H9 (cell line): ENCODE measurements around the gene LMX1A. TPM values are rescaled to one million over a fixed set of nuclear protein-coding genes. Genes with fewer than 3 reads are reported as not detected.

ENCODE experiments used
- DNase-seq: peaks from one replicate; pipeline ENCODE4 v3.0.0-alpha.2; 2017
- H2AFZ ChIP-seq: one replicate; pipeline ENCODE4 v1.6.1; 2013; ENCODE audit warnings: mild to moderate bottlenecking, low read length, control low read depth, moderate library complexity
- H2AK5ac ChIP-seq: 2 replicates; pipeline ENCODE4 v1.6.1; 2013; ENCODE audit warnings: low read length, control low read depth, mixed read lengths; ENCODE audit not compliant: insufficient read length
- H2BK120ac ChIP-seq: one replicate; pipeline ENCODE4 v1.6.1; 2013; ENCODE audit warnings: low read depth, mild to moderate bottlenecking, low read length, control low read depth, inconsistent platforms; ENCODE audit not compliant: poor library complexity, severe bottlenecking
- H2BK12ac ChIP-seq: 2 replicates; pipeline ENCODE4 v1.6.1; 2013; ENCODE audit warnings: low read length, control low read depth, mixed read lengths, low read depth; ENCODE audit not compliant: insufficient read length
- H2BK15ac ChIP-seq: 2 replicates; pipeline ENCODE4 v1.6.1; 2013; ENCODE audit warnings: low read depth, low read length, control low read depth
- H2BK20ac ChIP-seq: one replicate; pipeline ENCODE4 v1.6.1; 2013; ENCODE audit warnings: low read depth, mild to moderate bottlenecking, low read length, control low read depth, inconsistent platforms; ENCODE audit not compliant: poor library complexity, severe bottlenecking
- H2BK5ac ChIP-seq: 2 replicates; pipeline ENCODE4 v1.6.1; 2013; ENCODE audit warnings: low read length, control low read depth, mixed read lengths; ENCODE audit not compliant: insufficient read length
- H3K14ac ChIP-seq: 2 replicates; pipeline ENCODE4 v1.6.1; 2013; ENCODE audit warnings: low read length, control low read depth; ENCODE audit not compliant: insufficient read depth
- H3K18ac ChIP-seq: 2 replicates; pipeline ENCODE4 v1.6.1; 2013; ENCODE audit warnings: low read depth, mild to moderate bottlenecking, mixed read lengths, low read length, control low read depth; ENCODE audit not compliant: insufficient read length
- H3K23ac ChIP-seq: 2 replicates; pipeline ENCODE4 v1.6.1; 2013; ENCODE audit warnings: low read length, control low read depth, mixed read lengths, low read depth; ENCODE audit not compliant: insufficient read length
- H3K23me2 ChIP-seq: 2 replicates; pipeline ENCODE4 v1.6.1; 2013; ENCODE audit warnings: low read depth, mild to moderate bottlenecking, mixed read lengths, low read length, control low read depth; ENCODE audit not compliant: insufficient read length, poor library complexity, severe bottlenecking
- H3K27ac ChIP-seq: 2 replicates; pipeline ENCODE4 v1.5.1; 2013; ENCODE audit warnings: low read length, control low read depth, mixed read lengths, low read depth; ENCODE audit not compliant: insufficient read length
- H3K27me3 ChIP-seq: 2 replicates; pipeline ENCODE4 v1.6.1; 2013; ENCODE audit warnings: low read length, control low read depth, inconsistent platforms; ENCODE audit not compliant: insufficient read depth
- H3K4ac ChIP-seq: 2 replicates; pipeline ENCODE4 v1.6.1; 2013; ENCODE audit warnings: low read depth, mild to moderate bottlenecking, control low read depth, inconsistent platforms, low read length, moderate library complexity
- H3K4me1 ChIP-seq: 2 replicates; pipeline ENCODE4 v1.6.1; 2013; ENCODE audit warnings: low read length, control low read depth, inconsistent platforms; ENCODE audit not compliant: insufficient read depth
- H3K4me2 ChIP-seq: 2 replicates; pipeline ENCODE4 v1.6.1; 2013; ENCODE audit warnings: low read length, control low read depth, mixed read lengths; ENCODE audit not compliant: insufficient read length, insufficient read depth
- H3K56ac ChIP-seq: 2 replicates; pipeline ENCODE4 v1.6.1; 2013; ENCODE audit warnings: low read depth, mild to moderate bottlenecking, mixed read lengths, low read length, control low read depth; ENCODE audit not compliant: insufficient read length
- H3K79me1 ChIP-seq: 2 replicates; pipeline ENCODE4 v1.6.1; 2013; ENCODE audit warnings: low read depth, mild to moderate bottlenecking, moderate library complexity, low read length, control low read depth, inconsistent platforms; ENCODE audit not compliant: insufficient read depth, poor library complexity, severe bottlenecking
- H3K79me2 ChIP-seq: 2 replicates; pipeline ENCODE4 v1.6.1; 2013; ENCODE audit warnings: low read length, control low read depth, inconsistent platforms; ENCODE audit not compliant: insufficient read depth
- H3K9ac ChIP-seq: 2 replicates; pipeline ENCODE4 v1.6.1; 2013; ENCODE audit warnings: low read length, control low read depth, mixed read lengths; ENCODE audit not compliant: insufficient read length; ENCODE audit errors: extremely low read depth
- H3K9me3 ChIP-seq: one replicate; pipeline ENCODE4 v1.6.1; 2013; ENCODE audit warnings: low read depth, low read length, inconsistent platforms; ENCODE audit not compliant: control insufficient read depth
- H3T11ph ChIP-seq: one replicate; pipeline ENCODE4 v1.6.1; 2013; ENCODE audit warnings: mild to moderate bottlenecking, low read length, control low read depth, inconsistent platforms
- H4K20me1 ChIP-seq: one replicate; pipeline ENCODE4 v1.6.1; 2013; ENCODE audit not compliant: control insufficient read depth, insufficient read length, insufficient read depth
- H4K5ac ChIP-seq: 2 replicates; pipeline ENCODE4 v1.6.1; 2013; ENCODE audit warnings: low read depth, mild to moderate bottlenecking, mixed read lengths, low read length, control low read depth; ENCODE audit not compliant: insufficient read length
- H4K8ac ChIP-seq: replicated peaks from 2 replicates; pipeline ENCODE4 v1.6.1; 2013; ENCODE audit warnings: low read length, control low read depth, mixed read lengths, low read depth; ENCODE audit not compliant: insufficient read length
- H4K91ac ChIP-seq: 2 replicates; pipeline ENCODE4 v1.6.1; 2013; ENCODE audit warnings: low read depth, mild to moderate bottlenecking, moderate library complexity, mixed read lengths, low read length, control low read depth; ENCODE audit not compliant: insufficient read length
- H3K27ac Mint-ChIP-seq, 3 experiments: 2 replicates in 2 of 3; 3 replicates in 1 of 3; pipeline ENCODE4 v1.8.0; 2020 to 2021; ENCODE audit warnings: mixed read lengths in 3 of 3, mild to moderate bottlenecking in 1 of 3, moderate library complexity in 1 of 3
- H3K27me3 Mint-ChIP-seq: 2 replicates; pipeline ENCODE4 v1.8.0; 2021; ENCODE audit warnings: low read depth, mild to moderate bottlenecking, moderate library complexity, mixed read lengths
- H3K36me3 Mint-ChIP-seq, 3 experiments: 2 replicates in 2 of 3; 3 replicates in 1 of 3; pipeline ENCODE4 v1.8.0; 2020 to 2021; ENCODE audit warnings: low read depth in 3 of 3, mixed read lengths in 3 of 3; ENCODE audit not compliant: insufficient read depth in 1 of 3
- H3K4me1 Mint-ChIP-seq, 2 experiments: 2 replicates each; pipeline ENCODE4 v1.8.0; 2020; ENCODE audit warnings: mixed read lengths in 2 of 2
- H3K4me3 Mint-ChIP-seq, 2 experiments: 2 replicates in 1 of 2; 3 replicates in 1 of 2; pipeline ENCODE4 v1.8.0; 2020 to 2021; ENCODE audit warnings: mild to moderate bottlenecking in 2 of 2, mixed read lengths in 2 of 2, moderate library complexity in 1 of 2
- H3K9me3 Mint-ChIP-seq, 2 experiments: 2 replicates in 1 of 2; 3 replicates in 1 of 2; pipeline ENCODE4 v1.8.0; 2020; ENCODE audit warnings: mild to moderate bottlenecking in 2 of 2, mixed read lengths in 2 of 2, moderate library complexity in 1 of 2
- WGBS: extraction: QIAGEN DNeasy Blood & Tissue Kit; methylation state at CpG from one replicate; pipeline ENCODE4 v1.1.7; 2013; ENCODE audit warnings: missing lambda C conversion rate, low lambda C conversion rate, mixed read lengths; ENCODE audit not compliant: insufficient read length; ENCODE audit errors: extremely low coverage; 5-methylcytosine and 5-hydroxymethylcytosine counted together
- total RNA-seq: library from RNA; stranded (reverse); gene quantifications from 2 replicates; pipeline ENCODE4 v1.2.1, GENCODE V29; 2021
- TF ChIP-seq, protein P1 (sequence below): fragments of 200-600 bp; sonication (generic); conservative IDR thresholded peaks from 3 replicates; pipeline ENCODE4 v1.8.0; 2021; ENCODE audit warnings: antibody characterized with exemption, mild to moderate bottlenecking

LMX1A gene
- total RNA-seq, 1 experiment from 2014 or later: not detected

DNA sequence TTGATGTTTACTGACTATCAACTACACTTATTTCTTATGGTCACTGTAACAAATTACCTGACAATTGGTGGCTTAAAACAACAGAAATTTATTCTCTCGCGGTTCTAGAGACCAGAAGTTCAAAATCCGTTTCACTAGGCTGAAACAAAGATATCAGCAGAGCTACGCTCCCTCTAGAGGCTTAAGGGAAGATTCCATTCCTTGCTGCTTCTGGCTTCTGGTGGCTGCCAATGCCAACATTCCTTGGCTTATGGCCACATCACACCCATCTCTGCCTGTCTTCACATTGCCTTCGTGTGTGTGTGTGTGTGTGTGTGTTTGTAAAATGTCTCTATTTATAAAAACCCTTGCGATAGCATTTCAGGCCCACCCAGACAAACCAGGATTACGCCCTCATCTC is 66.4 kb downstream of the LMX1A start:
- Mint-ChIP-seq H3K27me3 (peaks cover 2% of the 10 kb centered on the region; the same call in 1 of the 2 replicates), H3K4me3 (no peak overlapping the region)
- no peak for DNase-seq

More for the DNA sequence above, 66.4 kb downstream of the LMX1A start:
- TF ChIP-seq, protein P1, sequence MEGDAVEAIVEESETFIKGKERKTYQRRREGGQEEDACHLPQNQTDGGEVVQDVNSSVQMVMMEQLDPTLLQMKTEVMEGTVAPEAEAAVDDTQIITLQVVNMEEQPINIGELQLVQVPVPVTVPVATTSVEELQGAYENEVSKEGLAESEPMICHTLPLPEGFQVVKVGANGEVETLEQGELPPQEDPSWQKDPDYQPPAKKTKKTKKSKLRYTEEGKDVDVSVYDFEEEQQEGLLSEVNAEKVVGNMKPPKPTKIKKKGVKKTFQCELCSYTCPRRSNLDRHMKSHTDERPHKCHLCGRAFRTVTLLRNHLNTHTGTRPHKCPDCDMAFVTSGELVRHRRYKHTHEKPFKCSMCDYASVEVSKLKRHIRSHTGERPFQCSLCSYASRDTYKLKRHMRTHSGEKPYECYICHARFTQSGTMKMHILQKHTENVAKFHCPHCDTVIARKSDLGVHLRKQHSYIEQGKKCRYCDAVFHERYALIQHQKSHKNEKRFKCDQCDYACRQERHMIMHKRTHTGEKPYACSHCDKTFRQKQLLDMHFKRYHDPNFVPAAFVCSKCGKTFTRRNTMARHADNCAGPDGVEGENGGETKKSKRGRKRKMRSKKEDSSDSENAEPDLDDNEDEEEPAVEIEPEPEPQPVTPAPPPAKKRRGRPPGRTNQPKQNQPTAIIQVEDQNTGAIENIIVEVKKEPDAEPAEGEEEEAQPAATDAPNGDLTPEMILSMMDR: peak; percentile 37; the same call in 2 of the 3 replicates
- no peak overlapping the region for H3K4me2 ChIP-seq
- no peaks in the 10 kb centered on the region for H3K79me2 ChIP-seq
- H3T11ph ChIP-seq: no peak overlapping the region
- H3K27me3 ChIP-seq: 0 out of 2 replicates have a peak, but pooled peaks cover 2% of the 10 kb centered on the region
- no peak overlapping the region for H2BK15ac ChIP-seq
- H3K23me2 ChIP-seq: no peaks in the 10 kb centered on the region
- H3K27ac ChIP-seq: no peak overlapping the region
- H2AK5ac ChIP-seq: no peak overlapping the region
- H3K4me1 ChIP-seq: no peaks in the 10 kb centered on the region
- no peaks in the 10 kb centered on the region for H4K20me1 ChIP-seq
- Mint-ChIP-seq H3K4me1 (peaks cover 16% of the 10 kb centered on the region in 2 experiments), H3K9me3 (peaks cover 11 to 15% of the 10 kb centered on the region in 2 experiments), H3K27ac (no peak overlapping the region), H3K36me3 (peaks cover 0 to 6% (median 0%) of the 10 kb centered on the region in 3 experiments; a peak in 2 of 7 replicates)
- H4K5ac ChIP-seq: no peak overlapping the region
- no peak overlapping the region for H2BK120ac ChIP-seq
- no peak overlapping the region for H3K23ac ChIP-seq
- H3K56ac ChIP-seq: no peak overlapping the region
- no peak overlapping the region for H2AFZ ChIP-seq
- H2BK20ac ChIP-seq: no peak overlapping the region
- no peak overlapping the region for H3K9ac ChIP-seq
- H3K4ac ChIP-seq: no peak overlapping the region
- no peak overlapping the region for H3K14ac ChIP-seq
- H2BK5ac ChIP-seq: no peak overlapping the region
- WGBS: no CpG with 5 or more reads among the region's 7 CpGs
- H3K9me3 ChIP-seq: no peaks in the 10 kb centered on the region
- no peak overlapping the region for H2BK12ac ChIP-seq
- H4K91ac ChIP-seq: no peak overlapping the region
- no peak overlapping the region for H3K18ac ChIP-seq
- H4K8ac ChIP-seq: no peak overlapping the region
- no peaks in the 10 kb centered on the region for H3K79me1 ChIP-seq
